Uterus (tissue), 4 donors: ENCODE data around the gene PHYHD1. TPM values are rescaled to one million over a fixed set of nuclear protein-coding genes. Genes with fewer than 3 reads are reported as not detected.

Source experiments
- DNase-seq, 2 donors: peaks; one replicate each; pipeline ENCODE4 v3.0.0-alpha.2; 2019 to 2020
- H3K27ac ChIP-seq, 2 donors: fragments of 200-600 bp; sonication (generic); 1 replicate in 1 of 2; 2 replicates in 1 of 2; pipeline ENCODE4 v1.5.1; 2016 to 2018
- H3K27me3 ChIP-seq, 2 donors: fragments of 200-600 bp; sonication (generic); one replicate each; pipeline ENCODE4 v1.5.1; 2018 to 2019; ENCODE audit warnings: control low read depth in 1 of 2
- H3K36me3 ChIP-seq, 2 donors: fragments of 200-600 bp; sonication (generic); one replicate each; pipeline ENCODE4 v1.5.1; 2019; ENCODE audit warnings: control low read depth in 1 of 2
- H3K4me1 ChIP-seq, 2 donors: fragments of 200-600 bp; sonication (generic); one replicate each; pipeline ENCODE4 v1.5.1; 2018 to 2019; ENCODE audit warnings: control low read depth in 1 of 2
- H3K4me3 ChIP-seq, 2 donors: fragments of 200-600 bp; sonication (generic); 1 replicate in 1 of 2; 2 replicates in 1 of 2; pipeline ENCODE4 v1.5.1; 2018 to 2019; ENCODE audit warnings: mild to moderate bottlenecking in 1 of 2
- H3K9me3 ChIP-seq, 2 donors: fragments of 200-600 bp; sonication (generic); one replicate each; pipeline ENCODE4 v1.5.1; 2019; ENCODE audit warnings: control low read depth in 1 of 2
- POLR2A ChIP-seq, 2 donors: fragments of 450-650 bp; IDR thresholded peaks; one replicate each; pipeline ENCODE4 v1.6.1; 2016; ENCODE audit warnings: antibody characterized with exemption in 2 of 2, mild to moderate bottlenecking in 1 of 2, moderate library complexity in 1 of 2
- intact Hi-C: fragments of 100-400 bp; cut with DNase I; formaldehyde crosslinking; loops from one replicate; pipeline ENCODE4 v1.15.1; 2023; ENCODE audit warnings: low total_unique reads
- total RNA-seq, 4 donors: library from RNA; depleted of rRNA in 3 of 4; stranded (reverse); fragments of >200 nt in 3 of 4; gene quantifications; one replicate each; pipeline versions ENCODE4 v1.1.0 to v1.2.4, GENCODE V29; 2014 to 2023
- TF ChIP-seq, protein P1 (sequence below), 4 experiments: fragments of 200-600 bp in 2 of 4; fragments of 450-650 bp in 2 of 4; sonication (generic) in 2 of 4; IDR thresholded peaks; one replicate each; pipeline ENCODE4 v1.5.1; 2016 to 2019; ENCODE audit warnings: antibody characterized with exemption in 4 of 4, mild to moderate bottlenecking in 2 of 4, moderate library complexity in 1 of 4
- donor health status: DM: yes; HTN: yes; CAD: no.

Gene PHYHD1
- total RNA-seq, 4 donors from 2014 or later: 23.2 to 30.8 (median 27.2) TPM

DNA sequence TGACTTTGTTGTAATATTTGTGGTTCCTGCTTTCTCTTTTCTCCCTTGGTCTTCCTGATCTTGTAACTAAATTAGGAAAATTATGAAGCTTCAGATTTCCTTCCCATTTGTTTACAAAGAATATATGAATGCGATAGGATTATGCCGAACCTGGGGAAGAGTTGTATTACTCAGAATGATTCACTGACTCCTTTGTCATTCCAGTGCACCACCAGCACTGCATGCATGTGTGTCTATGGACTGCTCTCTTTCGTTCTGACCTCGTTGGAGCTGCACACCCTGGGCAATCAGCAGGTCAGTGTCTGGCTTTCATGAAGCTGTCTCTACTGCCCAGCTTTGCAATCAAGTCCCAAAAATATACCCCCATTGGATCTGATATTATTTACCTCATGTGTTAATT, 52.2 kb downstream of the PHYHD1 start:
- TF ChIP-seq, protein P1, sequence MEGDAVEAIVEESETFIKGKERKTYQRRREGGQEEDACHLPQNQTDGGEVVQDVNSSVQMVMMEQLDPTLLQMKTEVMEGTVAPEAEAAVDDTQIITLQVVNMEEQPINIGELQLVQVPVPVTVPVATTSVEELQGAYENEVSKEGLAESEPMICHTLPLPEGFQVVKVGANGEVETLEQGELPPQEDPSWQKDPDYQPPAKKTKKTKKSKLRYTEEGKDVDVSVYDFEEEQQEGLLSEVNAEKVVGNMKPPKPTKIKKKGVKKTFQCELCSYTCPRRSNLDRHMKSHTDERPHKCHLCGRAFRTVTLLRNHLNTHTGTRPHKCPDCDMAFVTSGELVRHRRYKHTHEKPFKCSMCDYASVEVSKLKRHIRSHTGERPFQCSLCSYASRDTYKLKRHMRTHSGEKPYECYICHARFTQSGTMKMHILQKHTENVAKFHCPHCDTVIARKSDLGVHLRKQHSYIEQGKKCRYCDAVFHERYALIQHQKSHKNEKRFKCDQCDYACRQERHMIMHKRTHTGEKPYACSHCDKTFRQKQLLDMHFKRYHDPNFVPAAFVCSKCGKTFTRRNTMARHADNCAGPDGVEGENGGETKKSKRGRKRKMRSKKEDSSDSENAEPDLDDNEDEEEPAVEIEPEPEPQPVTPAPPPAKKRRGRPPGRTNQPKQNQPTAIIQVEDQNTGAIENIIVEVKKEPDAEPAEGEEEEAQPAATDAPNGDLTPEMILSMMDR (IDR thresholded peaks at IDR 0.05): no peak
- no peak for TF ChIP-seq POLR2A (IDR thresholded peaks at IDR 0.05)
- H3K27me3 ChIP-seq: no peaks in the 10 kb centered on the region
- no peak overlapping the region for H3K4me3 ChIP-seq
- H3K27ac ChIP-seq: no peak overlapping the region
- intact Hi-C loops: no loop called here
- H3K4me1 ChIP-seq: no peaks in the 10 kb centered on the region
- no peak for DNase-seq
- no peaks in the 10 kb centered on the region for H3K36me3 ChIP-seq
- H3K9me3 ChIP-seq: no peaks in the 10 kb centered on the region

DNA sequence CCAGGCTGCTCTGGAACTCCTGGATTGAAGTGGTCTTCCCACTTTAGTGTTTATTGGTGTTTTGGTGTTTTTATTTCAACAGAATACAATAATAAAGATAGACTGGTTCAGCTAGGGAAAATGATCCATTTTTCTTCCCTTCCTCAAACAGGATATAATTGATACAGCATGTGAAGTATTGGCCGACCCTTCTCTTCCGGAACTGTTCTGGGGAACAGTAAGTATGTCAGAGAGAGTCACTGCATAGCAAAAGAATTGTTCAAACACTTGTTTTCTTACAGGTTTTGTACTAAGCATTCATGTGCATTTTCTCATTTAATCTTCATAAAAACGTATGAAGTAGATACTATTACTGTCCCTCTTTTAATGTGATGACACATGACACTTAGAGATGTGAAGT, 58.3 kb downstream of the PHYHD1 start:
- Histone ChIP-seq H3K4me1 (no peaks in the 10 kb centered on the region), H3K4me3 (no peak overlapping the region), H3K27ac (no peak overlapping the region), H3K36me3 (no peaks in the 10 kb centered on the region), H3K9me3 (no peaks in the 10 kb centered on the region), H3K27me3 (no peaks in the 10 kb centered on the region)
- DNase-seq: no peak
- intact Hi-C loops: no loop called here
- no peak for TF ChIP-seq POLR2A (IDR thresholded peaks at IDR 0.05)
- TF ChIP-seq, protein P1 (IDR thresholded peaks at IDR 0.05): no peak

DNA sequence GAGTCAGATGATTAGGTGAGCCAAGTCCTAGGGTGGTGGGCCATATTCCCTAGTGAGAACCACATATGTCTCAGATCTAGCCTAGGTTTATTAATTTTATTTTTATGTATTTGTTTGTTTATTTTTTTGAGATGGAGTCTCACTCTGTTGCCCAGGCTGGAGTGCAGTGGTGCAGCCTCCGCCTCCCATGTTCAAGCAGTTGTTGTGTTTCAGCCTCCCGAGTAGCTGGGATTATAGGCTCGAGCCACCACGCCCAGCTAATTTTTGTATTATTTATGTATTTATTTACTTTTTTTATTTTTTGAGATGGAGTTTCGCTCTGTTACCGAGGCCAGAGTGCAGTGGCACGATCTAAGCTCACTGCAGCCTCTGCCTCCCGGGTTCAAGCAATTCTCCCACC, 62.8 kb downstream of the PHYHD1 start:
- H3K4me3 ChIP-seq: no peak overlapping the region
- H3K27ac ChIP-seq: no peak overlapping the region
- H3K36me3 ChIP-seq: no peaks in the 10 kb centered on the region
- intact Hi-C loops: no loop called here
- no peak for DNase-seq
- no peaks in the 10 kb centered on the region for H3K9me3 ChIP-seq
- no peaks in the 10 kb centered on the region for H3K4me1 ChIP-seq
- TF ChIP-seq POLR2A (IDR thresholded peaks at IDR 0.05): no peak
- TF ChIP-seq, protein P1 (IDR thresholded peaks at IDR 0.05): no peak
- no peaks in the 10 kb centered on the region for H3K27me3 ChIP-seq

DNA sequence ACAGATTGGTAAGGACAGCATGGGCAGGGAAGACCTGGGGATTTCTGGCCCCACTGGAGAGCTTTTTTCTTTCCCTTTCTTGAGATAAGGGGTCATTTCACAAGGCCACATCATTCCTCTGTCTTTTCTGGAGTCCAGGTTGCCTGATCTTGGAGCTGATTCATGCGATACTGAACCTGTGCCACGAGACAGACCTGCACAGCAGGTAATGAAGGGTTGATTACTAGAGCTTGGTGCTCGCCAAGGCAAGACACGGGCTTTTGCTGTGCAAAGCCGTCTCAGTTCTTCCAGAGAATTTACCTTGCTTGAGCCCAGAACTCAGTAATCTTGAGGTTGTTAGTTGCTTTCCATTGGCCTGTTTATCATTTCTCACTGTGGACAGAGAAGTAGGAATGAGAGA, 65.9 kb downstream of the PHYHD1 start:
- no peak for DNase-seq
- no peaks in the 10 kb centered on the region for H3K4me1 ChIP-seq
- H3K27ac ChIP-seq: no peak overlapping the region
- no peaks in the 10 kb centered on the region for H3K27me3 ChIP-seq
- TF ChIP-seq POLR2A (IDR thresholded peaks at IDR 0.05): no peak
- TF ChIP-seq, protein P1 (IDR thresholded peaks at IDR 0.05): no peak
- H3K36me3 ChIP-seq: no peaks in the 10 kb centered on the region
- intact Hi-C loops: no loop called here
- H3K4me3 ChIP-seq: no peak overlapping the region
- H3K9me3 ChIP-seq: no peaks in the 10 kb centered on the region

DNA sequence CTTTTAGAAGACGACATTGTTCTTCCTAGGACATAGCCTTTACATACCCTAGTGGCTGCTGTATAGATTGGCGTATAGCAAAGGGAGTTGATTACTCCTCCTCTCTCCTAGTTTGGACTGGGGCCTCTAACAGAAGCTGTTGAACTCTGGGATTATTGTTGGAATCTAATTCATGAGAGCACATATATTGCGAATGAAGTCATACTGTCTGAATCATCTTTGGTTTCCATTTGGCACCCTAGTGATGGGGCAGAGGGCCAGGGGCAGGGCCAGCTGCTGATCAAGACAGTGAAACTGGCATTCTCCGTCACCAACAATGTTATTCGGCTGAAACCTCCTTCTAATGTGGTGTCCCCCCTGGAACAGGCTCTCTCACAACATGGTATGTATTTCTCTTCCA, 67.0 kb downstream of the PHYHD1 start:
- no peak overlapping the region for H3K27ac ChIP-seq
- H3K4me3 ChIP-seq: no peak overlapping the region
- no peaks in the 10 kb centered on the region for H3K9me3 ChIP-seq
- H3K36me3 ChIP-seq: no peaks in the 10 kb centered on the region
- TF ChIP-seq, protein P1 (IDR thresholded peaks at IDR 0.05): no peak
- TF ChIP-seq POLR2A (IDR thresholded peaks at IDR 0.05): no peak
- intact Hi-C loops: no loop called here
- H3K4me1 ChIP-seq: no peaks in the 10 kb centered on the region
- no peak for DNase-seq
- no peaks in the 10 kb centered on the region for H3K27me3 ChIP-seq

Other genes starting within 250 kb of the PHYHD1 start
- gene SET, start 231.8 kb upstream of the PHYHD1 start, total RNA-seq: 100 to 1,000 TPM in 3 of 4 donors, 10 to 100 TPM in 1; 79.9 to 481 (median 197) TPM
- gene PKN3, start 218.5 kb upstream of the PHYHD1 start, total RNA-seq: 10 to 100 TPM in 1 of 4 donors, 1 to 10 TPM in 3; 2.4 to 19.5 (median 4.5) TPM
- gene ZDHHC12, start 196.9 kb upstream of the PHYHD1 start, total RNA-seq: 10 to 100 TPM in 1 of 4 donors, 1 to 10 TPM in 2, under 1 TPM in 1; 0.59 to 11.7 (median 6.5) TPM
- 10 to 100 TPM; 16.1 to 52.0 (median 21.2) TPM for gene ZER1, start 149.1 kb upstream of the PHYHD1 start, total RNA-seq
- gene TBC1D13, start 133.7 kb upstream of the PHYHD1 start, total RNA-seq: 10 to 100 TPM in 3 of 4 donors, 1 to 10 TPM in 1; 7.1 to 26.8 (median 23.3) TPM
- 10 to 100 TPM in 2 of 4 donors, 1 to 10 TPM in 2; 2.1 to 22.0 (median 9.1) TPM for gene ENDOG, start 102.5 kb upstream of the PHYHD1 start, total RNA-seq
- gene SPOUT1, start 91.2 kb upstream of the PHYHD1 start, total RNA-seq: 10 to 100 TPM in 2 of 4 donors, 1 to 10 TPM in 2; 4.4 to 34.2 (median 17.3) TPM
- 10 to 100 TPM in 1 of 4 donors, 1 to 10 TPM in 3; 1.5 to 11.0 (median 3.4) TPM for gene KYAT1, start 39.0 kb upstream of the PHYHD1 start, total RNA-seq
- gene LRRC8A, start 38.8 kb upstream of the PHYHD1 start, total RNA-seq: 10 to 100 TPM; 23.5 to 58.7 (median 30.8) TPM
- gene DOLK, start 26.6 kb downstream of the PHYHD1 start, total RNA-seq: 10 to 100 TPM in 3 of 4 donors, 1 to 10 TPM in 1; 10.0 to 22.3 (median 13.6) TPM
- gene NUP188, start 26.7 kb downstream of the PHYHD1 start, total RNA-seq: 10 to 100 TPM; 21.5 to 75.4 (median 36.9) TPM
- gene SH3GLB2, start 107.3 kb downstream of the PHYHD1 start, total RNA-seq: 100 to 1,000 TPM in 1 of 4 donors, 10 to 100 TPM in 3; 35.1 to 126 (median 81.8) TPM
- gene MIGA2, start 115.6 kb downstream of the PHYHD1 start, total RNA-seq: 10 to 100 TPM; 13.2 to 36.5 (median 34.0) TPM
- gene DOLPP1, start 160.1 kb downstream of the PHYHD1 start, total RNA-seq: 10 to 100 TPM in 1 of 4 donors, 1 to 10 TPM in 2, not detected in 1; 1.0 to 10.2 (median 9.7) TPM
- gene CRAT, start 189.8 kb downstream of the PHYHD1 start, total RNA-seq: 10 to 100 TPM; 20.0 to 42.4 (median 27.4) TPM
- 100 to 1,000 TPM in 1 of 4 donors, 10 to 100 TPM in 3; 28.9 to 107 (median 62.1) TPM for gene PTPA, start 190.4 kb downstream of the PHYHD1 start, total RNA-seq